SJSA1 (cell line): ENCODE data around the gene NAV3. TPM values are rescaled to one million over a fixed set of nuclear protein-coding genes. Genes with fewer than 3 reads are reported as not detected.
A peak's percentile ranks its signal among the peaks of the same experiment; 100 is the strongest.
"Not testable (repeated sequence)": the region's sequence is repeated elsewhere in the genome, so short reads cannot be mapped to it uniquely, and the experiment has no call there.

Experiments
- DNase-seq, 2 experiments: peaks; one replicate each; pipeline ENCODE4 v3.0.0-alpha.2; 2015 to 2020; ENCODE audit warnings: low spot score in 2 of 2, low read depth in 1 of 2
- H3K27ac ChIP-seq: fragments of 250-450 bp; sonication (Bioruptor Pico); 2 replicates; pipeline ENCODE4 v1.5.1; 2020; ENCODE audit warnings: mild to moderate bottlenecking, moderate library complexity
- H3K27me3 ChIP-seq: fragments of 250-450 bp; sonication (Bioruptor Pico); replicated peaks from 2 replicates; pipeline ENCODE4 v1.5.1; 2020; ENCODE audit warnings: mild to moderate bottlenecking, moderate library complexity
- H3K36me3 ChIP-seq: fragments of 250-450 bp; sonication (Bioruptor Pico); 2 replicates; pipeline ENCODE4 v1.5.1; 2020; ENCODE audit warnings: mild to moderate bottlenecking
- H3K4me1 ChIP-seq: fragments of 250-450 bp; sonication (Bioruptor Pico); replicated peaks from 2 replicates; pipeline ENCODE4 v1.6.1; 2021; ENCODE audit warnings: mild to moderate bottlenecking
- H3K4me3 ChIP-seq: fragments of 250-450 bp; sonication (Bioruptor Pico); 2 replicates; pipeline ENCODE4 v1.5.1; 2020; ENCODE audit warnings: mild to moderate bottlenecking
- H3K9me3 ChIP-seq: fragments of 250-450 bp; sonication (Bioruptor Pico); replicated peaks from 2 replicates; pipeline ENCODE4 v1.5.1; 2020; ENCODE audit warnings: mild to moderate bottlenecking
- total RNA-seq: library from RNA; depleted of rRNA; stranded (reverse); fragments of >200 nt; shearing (Covaris generic); gene quantifications from 2 replicates; pipeline ENCODE4 v1.2.3, GENCODE V29; 2014

NAV3 gene
- total RNA-seq, 1 experiment from 2014 or later, result 58.0 TPM

DNA sequence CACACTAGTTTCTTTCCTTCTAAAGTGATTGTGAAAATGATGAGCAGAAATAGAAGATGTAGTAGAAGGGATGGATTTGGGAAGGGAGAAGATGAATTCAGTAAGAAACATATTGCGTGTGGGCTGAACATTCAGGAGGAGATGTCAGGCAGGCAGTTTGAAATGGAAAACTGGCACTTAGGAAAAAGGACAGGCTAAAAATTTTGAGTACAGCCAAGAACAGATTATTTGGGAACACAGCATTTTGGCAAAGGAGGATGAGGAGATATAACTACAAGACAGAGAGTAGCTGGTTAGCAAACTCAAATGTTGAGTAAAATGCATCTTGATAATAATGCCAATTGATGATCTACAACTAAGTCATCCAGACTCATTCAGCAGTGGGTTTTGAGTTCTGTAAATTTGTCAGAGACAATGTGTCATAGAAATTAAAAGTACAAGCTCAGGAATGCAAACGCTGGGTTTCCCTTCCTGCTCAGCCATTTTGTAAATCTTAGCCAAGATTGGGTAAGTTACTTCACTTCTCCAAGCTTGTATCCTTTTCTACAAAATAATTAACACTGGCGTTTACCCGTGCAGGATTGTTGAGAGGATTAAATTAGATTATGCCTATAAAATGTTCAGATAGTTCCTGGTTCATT lies 255.0 kb downstream of the NAV3 start:
- Histone ChIP-seq H3K36me3 (no peaks in the 10 kb centered on the region), H3K4me3 (no peak overlapping the region), H3K27ac (no peak overlapping the region), H3K9me3 (no peaks in the 10 kb centered on the region), H3K4me1 (peaks cover 17% of the 10 kb centered on the region), H3K27me3 (no peaks in the 10 kb centered on the region)
- DNase-seq, result no peak

DNA sequence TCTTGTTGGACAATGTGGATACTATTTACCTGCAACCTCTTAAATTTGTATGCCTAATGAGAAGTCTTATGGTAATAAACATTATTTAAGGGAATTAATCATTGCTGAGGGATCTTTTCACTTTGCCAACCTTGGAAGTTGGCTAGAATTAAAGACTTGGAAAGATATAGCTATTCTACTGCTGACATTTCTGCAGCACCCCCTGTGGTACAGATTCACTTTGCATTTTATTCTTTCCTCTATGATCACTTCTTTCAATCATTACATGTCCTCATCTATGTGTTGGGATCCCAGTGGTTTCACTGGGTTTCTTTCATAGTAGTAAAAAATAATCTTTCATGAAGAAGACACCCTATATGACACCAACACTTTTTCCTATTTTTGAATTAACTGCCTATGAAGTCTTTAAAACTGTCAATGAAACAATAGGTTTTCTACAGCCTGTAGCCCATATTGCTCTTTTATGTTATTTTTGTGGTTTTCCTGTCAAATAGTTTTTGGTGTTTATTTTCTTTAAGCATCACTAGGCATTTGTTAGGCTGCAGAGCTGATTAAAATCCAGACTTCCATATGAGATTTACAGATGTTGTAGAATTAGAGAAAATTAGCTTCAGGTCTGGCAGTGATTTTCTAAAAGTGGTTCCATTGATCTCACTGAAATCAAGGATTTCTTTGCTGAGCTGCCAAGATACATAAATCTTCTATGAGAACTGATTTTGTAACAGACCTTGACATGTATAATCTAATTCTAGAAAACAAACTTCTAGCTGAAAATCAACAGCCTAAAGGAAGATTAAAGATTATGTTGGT lies 256.1 kb downstream of the NAV3 start:
- H3K27me3 ChIP-seq, result no peaks in the 10 kb centered on the region
- no peaks in the 10 kb centered on the region for H3K36me3 ChIP-seq
- DNase-seq, result no peak
- H3K4me1 ChIP-seq, result peaks cover 17% of the 10 kb centered on the region
- no peak overlapping the region for H3K27ac ChIP-seq
- H3K4me3 ChIP-seq, result no peak overlapping the region
- no peaks in the 10 kb centered on the region for H3K9me3 ChIP-seq

DNA sequence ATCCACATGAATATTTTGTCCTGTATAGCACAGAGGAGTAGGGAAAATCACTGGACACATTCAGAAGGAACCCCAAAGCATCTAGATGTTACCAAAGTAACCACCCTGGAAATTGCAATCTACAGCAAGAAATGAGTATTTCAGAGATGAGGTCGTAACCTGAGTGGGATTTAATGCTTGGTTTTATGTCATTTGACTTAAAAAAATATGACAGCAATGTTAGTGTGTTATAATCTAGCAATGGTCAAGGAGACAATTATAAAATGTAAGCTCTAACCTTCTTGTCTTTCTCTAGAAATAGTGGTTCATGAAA lies 256.6 kb downstream of the NAV3 start:
- Histone ChIP-seq H3K4me3 (no peak overlapping the region), H3K27ac (no peak overlapping the region), H3K36me3 (no peaks in the 10 kb centered on the region), H3K27me3 (no peaks in the 10 kb centered on the region), H3K4me1 (peaks cover 17% of the 10 kb centered on the region), H3K9me3 (no peaks in the 10 kb centered on the region)
- no peak for DNase-seq

DNA sequence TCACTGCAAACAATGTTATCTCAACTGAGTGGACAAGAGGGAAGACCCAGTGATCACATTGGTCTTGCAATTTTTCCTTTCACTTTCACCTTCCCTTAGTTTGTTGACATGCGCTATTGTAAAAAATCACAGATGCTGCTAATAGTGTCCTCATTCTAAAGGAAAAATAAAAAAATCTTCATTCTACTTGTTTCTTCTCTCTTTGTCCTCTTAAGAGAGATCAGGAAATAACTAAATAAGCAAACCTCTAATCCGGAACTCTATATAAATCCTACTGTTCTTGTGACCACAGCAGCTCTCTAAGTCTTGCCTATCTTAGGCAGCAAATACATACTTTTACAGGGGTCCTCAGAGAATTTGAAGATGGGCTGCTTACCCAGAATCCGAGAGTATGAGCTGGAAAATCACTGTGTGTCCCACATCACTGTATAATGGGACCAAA lies 257.7 kb downstream of the NAV3 start:
- Histone ChIP-seq H3K9me3 (no peaks in the 10 kb centered on the region), H3K4me3 (peak overlapping the region; percentile 29), H3K36me3 (no peaks in the 10 kb centered on the region), H3K27ac (peak overlapping the region; percentile 53), H3K4me1 (peaks cover 17% of the 10 kb centered on the region), H3K27me3 (no peaks in the 10 kb centered on the region)
- DNase-seq, result peak in 1 of 2 experiments; percentile 24

DNA sequence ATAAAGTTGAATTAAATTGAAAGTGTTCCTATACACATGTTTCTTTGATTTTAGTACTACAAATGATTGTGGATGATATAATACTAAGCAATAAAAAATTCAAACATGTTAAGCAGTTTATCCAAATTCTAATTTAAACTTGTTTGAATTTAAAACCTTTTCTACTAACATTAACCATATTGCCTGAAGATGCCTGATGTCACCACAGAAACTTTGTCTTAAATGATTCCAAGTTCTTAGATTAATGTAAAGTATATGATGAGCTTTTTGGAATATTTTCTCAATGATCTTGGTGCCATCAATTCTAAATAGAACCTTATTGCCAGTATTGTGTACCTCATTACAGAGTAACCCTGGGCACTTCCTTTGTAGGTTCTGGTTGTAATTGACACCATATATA lies 259.6 kb downstream of the NAV3 start:
- Histone ChIP-seq H3K4me3 (no peak overlapping the region), H3K27me3 (no peaks in the 10 kb centered on the region), H3K36me3 (no peaks in the 10 kb centered on the region), H3K9me3 (no peaks in the 10 kb centered on the region), H3K27ac (no peak overlapping the region), H3K4me1 (peaks cover 17% of the 10 kb centered on the region)
- no peak for DNase-seq

DNA sequence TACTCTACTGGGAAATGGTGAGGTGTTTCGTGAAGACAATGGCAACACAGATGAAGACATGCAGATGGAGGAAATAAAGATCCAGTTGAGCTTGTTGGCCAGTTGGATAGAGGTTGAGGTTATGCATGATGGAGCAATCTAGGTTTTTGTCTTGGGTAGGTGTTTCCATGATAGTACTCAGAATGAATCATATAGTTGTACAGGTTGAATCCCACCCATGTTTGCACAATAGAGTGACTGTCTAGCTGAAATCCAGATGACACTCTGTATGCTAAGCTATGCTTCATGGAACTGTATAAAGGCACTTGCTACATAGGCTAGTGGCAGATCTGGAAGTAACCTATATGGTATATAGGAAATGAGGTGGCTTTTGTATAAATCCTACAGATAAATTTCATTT lies 264.9 kb downstream of the NAV3 start:
- H3K27me3 ChIP-seq, result no peaks in the 10 kb centered on the region
- no peak overlapping the region for H3K4me3 ChIP-seq
- H3K9me3 ChIP-seq, result no peaks in the 10 kb centered on the region
- no peak for DNase-seq
- no peaks in the 10 kb centered on the region for H3K4me1 ChIP-seq
- H3K27ac ChIP-seq, result no peak overlapping the region
- H3K36me3 ChIP-seq, result no peaks in the 10 kb centered on the region

DNA sequence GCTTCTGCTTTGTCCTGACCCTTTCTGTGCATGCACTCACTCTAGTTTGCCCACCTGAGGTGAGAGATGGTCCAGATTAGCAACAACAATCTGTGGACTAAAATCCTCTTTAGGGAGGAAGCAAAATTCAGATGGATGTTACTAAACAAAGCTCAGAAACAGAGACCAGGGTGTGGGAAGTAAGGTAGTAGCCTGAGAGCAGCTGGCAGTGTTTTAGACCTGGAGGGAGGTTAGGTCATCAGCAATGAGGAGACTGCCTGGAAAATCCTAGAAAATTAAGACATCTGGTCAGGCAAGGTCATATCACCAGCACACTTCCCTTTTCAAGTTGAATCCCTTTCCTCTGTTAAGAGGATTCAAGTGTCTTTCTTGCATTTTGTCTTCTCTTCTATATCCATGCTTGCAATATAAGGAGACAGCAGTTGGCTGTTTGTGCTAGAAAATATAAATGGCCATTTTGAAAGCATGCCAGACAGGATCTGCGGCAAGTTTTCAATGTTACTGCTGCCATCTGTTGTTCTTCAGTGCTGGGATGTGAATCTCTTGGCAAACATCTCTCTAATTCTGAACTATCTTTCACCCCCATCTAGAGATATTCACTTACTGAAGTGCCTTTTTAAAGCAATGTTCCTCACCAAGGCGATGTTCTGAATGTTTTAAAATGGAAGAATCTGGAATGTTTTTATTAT lies 266.4 kb downstream of the NAV3 start:
- H3K4me1 ChIP-seq, result no peaks in the 10 kb centered on the region
- no peak overlapping the region for H3K4me3 ChIP-seq
- H3K27ac ChIP-seq, result no peak overlapping the region
- no peaks in the 10 kb centered on the region for H3K27me3 ChIP-seq
- H3K9me3 ChIP-seq, result no peaks in the 10 kb centered on the region
- H3K36me3 ChIP-seq, result no peaks in the 10 kb centered on the region
- DNase-seq, result no peak

DNA sequence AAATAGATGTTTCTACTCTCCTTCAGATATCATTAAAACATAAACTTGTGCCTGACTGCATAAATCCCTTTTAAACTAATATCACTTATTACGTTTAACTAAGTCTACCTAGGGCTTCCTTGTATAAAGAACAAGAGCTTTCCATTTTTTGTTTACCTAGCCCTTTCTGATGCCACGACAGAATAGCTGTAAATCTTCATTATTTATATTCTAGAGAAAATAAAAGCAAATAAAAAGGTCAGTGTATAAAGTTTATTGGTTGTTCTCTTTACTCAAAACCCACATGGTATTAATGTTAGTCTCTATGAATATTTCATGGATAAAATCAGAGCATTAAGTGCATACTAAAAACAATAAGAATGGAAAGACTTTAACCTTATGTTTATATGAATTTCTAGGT lies 269.1 kb downstream of the NAV3 start:
- Histone ChIP-seq H3K4me1 (no peaks in the 10 kb centered on the region), H3K9me3 (no peaks in the 10 kb centered on the region), H3K36me3 (no peaks in the 10 kb centered on the region), H3K4me3 (no peak overlapping the region), H3K27me3 (no peaks in the 10 kb centered on the region), H3K27ac (no peak overlapping the region)
- no peak for DNase-seq

DNA sequence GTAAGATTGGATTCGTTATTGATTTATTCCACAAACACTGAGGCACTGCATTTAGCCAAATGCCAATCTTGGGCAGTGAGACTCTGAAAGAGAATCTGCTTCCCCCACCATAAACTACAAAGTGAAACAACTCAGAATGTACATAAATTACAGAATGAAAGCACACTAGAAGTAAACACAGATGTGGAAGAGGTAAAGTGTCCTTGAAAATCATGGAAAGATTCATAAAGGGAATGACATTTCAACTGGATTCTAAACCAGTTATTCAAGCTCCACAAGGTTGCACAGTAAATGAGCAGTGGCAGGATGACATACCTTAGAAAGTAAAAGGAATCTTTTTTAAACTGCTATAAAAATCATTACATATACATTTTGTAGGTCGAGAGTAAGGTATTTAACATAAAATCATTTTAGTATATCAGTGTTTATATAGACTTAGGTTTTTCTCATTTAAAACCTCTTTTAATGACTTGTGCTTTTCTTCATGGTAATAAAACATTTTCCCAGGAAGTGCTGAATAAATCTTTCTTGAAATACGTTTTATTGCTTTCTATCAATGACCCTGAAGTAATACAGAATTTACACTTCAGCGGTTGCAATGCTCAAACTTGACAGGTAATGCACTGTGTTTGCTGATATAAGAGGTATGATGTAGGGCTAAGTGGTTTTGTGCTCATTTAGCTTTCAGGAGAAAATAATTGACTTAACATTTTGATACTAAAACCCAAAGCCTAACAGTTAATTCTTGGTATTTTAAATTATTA lies 270.6 kb downstream of the NAV3 start:
- no peaks in the 10 kb centered on the region for H3K27me3 ChIP-seq
- H3K36me3 ChIP-seq, result peaks cover under 1% of the 10 kb centered on the region; the same call in 1 of the 2 replicates
- DNase-seq, result no peak
- H3K4me1 ChIP-seq, result no peaks in the 10 kb centered on the region
- H3K4me3 ChIP-seq, result no peak overlapping the region
- no peaks in the 10 kb centered on the region for H3K9me3 ChIP-seq
- no peak overlapping the region for H3K27ac ChIP-seq

DNA sequence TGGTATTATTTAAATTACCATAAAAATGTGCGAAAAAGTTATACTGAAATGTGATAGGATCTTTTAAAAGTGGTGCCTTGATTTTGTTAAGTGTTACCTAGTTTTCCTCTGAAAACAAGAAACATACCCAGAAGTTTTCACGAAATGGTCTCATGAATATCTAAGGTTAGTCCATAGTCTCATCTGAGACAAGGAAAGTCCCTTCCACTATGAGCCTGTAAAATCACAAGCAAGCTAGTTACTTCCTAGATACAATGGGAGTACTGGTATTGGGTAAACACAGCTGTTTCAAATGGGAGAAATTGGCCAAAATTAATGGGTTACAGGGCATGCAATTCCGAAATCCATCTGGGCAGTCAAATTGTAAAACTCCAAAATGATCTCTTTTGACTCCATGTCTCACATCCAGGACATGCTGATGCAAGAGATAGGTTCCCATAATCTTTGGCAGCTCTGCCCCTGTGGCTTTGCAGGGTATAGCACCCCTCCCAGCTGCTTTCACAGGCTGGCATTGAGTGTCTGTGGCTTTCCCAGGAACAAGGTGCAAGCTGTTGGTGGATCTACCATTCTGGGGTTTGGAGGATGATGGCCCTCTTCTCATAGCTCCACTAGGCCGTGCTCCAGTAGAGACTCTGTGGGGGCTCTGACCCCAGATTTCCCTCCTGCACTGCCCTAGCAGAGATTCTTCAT lies 271.4 kb downstream of the NAV3 start:
- DNase-seq, result no peak
- H3K9me3 ChIP-seq, result no peaks in the 10 kb centered on the region
- H3K27me3 ChIP-seq, result no peaks in the 10 kb centered on the region
- H3K4me1 ChIP-seq, result no peaks in the 10 kb centered on the region
- H3K4me3 ChIP-seq, result no peak overlapping the region
- H3K36me3 ChIP-seq, result peaks cover 9% of the 10 kb centered on the region
- no peak overlapping the region for H3K27ac ChIP-seq

DNA sequence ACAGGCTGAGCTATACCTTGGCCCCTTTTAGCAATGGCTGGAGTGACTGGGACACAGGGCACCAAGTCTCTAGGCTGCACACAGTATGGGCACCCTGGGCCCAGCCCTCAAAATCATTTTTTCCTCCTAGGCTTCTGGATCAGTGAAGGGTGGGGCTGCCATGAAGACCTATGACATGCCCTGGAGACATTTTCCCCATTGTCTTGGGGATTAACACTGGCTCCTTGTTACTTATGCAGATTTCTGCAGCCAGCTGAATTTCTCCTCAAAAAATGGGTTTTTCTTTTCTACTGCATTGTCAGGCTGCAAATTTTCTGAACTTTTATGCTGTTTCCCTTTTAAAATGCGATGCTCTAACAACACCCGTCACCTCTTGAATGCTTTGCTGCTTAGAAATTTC lies 272.1 kb downstream of the NAV3 start:
- H3K27ac ChIP-seq, H3K9me3 ChIP-seq: not testable (repeated sequence)

DNA sequence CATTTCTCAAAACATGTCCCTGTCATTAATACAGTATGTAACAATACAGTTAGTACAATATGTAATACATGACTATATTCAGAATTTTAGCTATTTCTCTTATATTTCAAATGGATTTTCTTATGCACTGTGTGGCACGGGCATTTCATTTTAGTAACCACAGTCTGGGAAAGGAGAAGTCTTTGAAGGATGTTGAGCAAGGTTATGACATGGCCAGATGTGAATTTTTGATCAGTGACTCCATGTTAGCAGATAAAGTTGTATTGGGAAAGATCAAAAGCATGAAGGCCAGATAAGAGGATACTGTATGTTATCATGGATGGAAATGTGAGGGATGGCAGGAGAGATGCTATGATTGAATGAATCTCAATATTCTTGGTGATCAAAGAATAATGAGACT lies 285.2 kb downstream of the NAV3 start:
- no peaks in the 10 kb centered on the region for H3K4me1 ChIP-seq
- H3K36me3 ChIP-seq, result peaks cover 43% of the 10 kb centered on the region
- H3K9me3 ChIP-seq, result no peaks in the 10 kb centered on the region; the same call in 1 of the 2 replicates
- H3K27me3 ChIP-seq, result no peaks in the 10 kb centered on the region
- H3K27ac ChIP-seq, result no peak overlapping the region
- H3K4me3 ChIP-seq, result no peak overlapping the region
- DNase-seq, result no peak

More for the DNA sequence above, 272.1 kb downstream of the NAV3 start:
- not testable (repeated sequence) for H3K4me1 ChIP-seq, DNase-seq, H3K4me3 ChIP-seq, H3K27me3 ChIP-seq
- H3K36me3 ChIP-seq, result peaks cover 16% of the 10 kb centered on the region

DNA sequence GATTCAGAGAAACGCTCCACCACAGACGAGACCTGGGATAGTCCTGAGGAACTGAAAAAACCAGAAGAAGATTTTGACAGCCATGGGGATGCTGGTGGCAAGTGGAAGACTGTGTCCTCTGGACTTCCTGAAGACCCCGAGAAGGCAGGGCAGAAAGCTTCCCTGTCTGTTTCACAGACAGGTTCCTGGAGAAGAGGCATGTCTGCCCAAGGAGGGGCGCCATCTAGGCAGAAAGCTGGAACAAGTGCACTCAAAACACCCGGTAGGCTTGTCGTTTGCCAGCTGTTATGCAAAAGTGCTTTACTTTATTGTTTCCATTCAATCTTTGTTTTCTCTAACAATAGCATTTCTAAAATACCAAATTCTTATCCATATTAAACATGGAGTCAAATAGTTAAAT lies 287.3 kb downstream of the NAV3 start:
- Histone ChIP-seq H3K9me3 (no peaks in the 10 kb centered on the region; the same call in 1 of the 2 replicates), H3K36me3 (peaks cover 44% of the 10 kb centered on the region), H3K4me3 (no peak overlapping the region), H3K27ac (no peak overlapping the region), H3K27me3 (no peaks in the 10 kb centered on the region), H3K4me1 (no peaks in the 10 kb centered on the region)
- no peak for DNase-seq
